Activated CD8-positive, alpha-beta memory T cell treated with anti-CD3 and anti-CD28 coated beads, Interleukin-2, amount 50 U/mL, for 24 hours (primary cell): Measurements from ENCODE around the gene HSPB2.
"Not testable (repeated sequence)": the region's sequence is repeated elsewhere in the genome, so short reads cannot be mapped to it uniquely, and the experiment has no call there.

Source experiments
- DNase-seq: peaks from one replicate; pipeline ENCODE4 v3.0.0-alpha.2; 2020; ENCODE audit errors: extremely low read depth

HSPB2 gene, protein sequence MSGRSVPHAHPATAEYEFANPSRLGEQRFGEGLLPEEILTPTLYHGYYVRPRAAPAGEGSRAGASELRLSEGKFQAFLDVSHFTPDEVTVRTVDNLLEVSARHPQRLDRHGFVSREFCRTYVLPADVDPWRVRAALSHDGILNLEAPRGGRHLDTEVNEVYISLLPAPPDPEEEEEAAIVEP

DNA sequence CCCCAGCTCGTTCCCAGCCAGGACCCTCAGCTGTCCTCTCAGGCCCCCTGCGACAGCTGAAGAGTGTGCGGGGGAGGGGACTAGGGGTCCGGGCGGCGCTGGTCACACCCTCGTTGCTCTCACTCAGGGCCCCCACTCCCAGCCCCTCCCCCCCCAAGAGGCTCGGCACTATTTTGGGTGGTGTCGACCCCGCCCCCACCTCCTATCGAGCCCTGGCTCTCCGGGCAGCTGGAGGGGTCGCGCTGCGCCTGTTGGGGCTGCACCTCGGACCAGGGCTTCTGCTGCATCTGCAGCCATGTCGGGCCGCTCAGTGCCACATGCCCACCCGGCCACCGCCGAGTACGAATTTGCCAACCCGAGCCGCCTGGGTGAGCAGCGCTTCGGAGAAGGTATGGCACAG is at the start of gene HSPB2:
Gene HSPB2 (plus strand): TSS at position 200 of the 400 bp plus-strand sequence. CDS start 96 bp downstream, at position 296.
- DNase-seq: no peak

DNA sequence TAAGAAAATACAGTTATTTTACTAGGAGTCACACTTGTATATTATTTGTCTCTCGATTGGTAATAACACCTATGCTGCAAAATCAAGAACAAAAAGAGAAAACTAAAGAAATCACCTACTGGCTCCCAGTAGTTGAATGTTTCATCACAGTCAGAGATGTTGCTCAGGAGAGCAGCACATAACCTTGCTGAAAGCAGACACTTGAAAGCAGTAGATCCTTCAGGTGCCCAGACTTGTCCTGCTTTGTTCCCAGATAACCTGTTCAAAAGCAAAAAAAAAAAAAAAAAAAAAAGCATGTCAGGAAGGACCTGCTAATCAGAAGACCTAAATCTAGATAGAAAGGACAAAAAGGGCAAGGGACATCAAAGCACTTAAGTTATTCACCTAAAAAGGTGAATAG is 42.4 kb upstream of the HSPB2 start:
- no peak for DNase-seq

DNA sequence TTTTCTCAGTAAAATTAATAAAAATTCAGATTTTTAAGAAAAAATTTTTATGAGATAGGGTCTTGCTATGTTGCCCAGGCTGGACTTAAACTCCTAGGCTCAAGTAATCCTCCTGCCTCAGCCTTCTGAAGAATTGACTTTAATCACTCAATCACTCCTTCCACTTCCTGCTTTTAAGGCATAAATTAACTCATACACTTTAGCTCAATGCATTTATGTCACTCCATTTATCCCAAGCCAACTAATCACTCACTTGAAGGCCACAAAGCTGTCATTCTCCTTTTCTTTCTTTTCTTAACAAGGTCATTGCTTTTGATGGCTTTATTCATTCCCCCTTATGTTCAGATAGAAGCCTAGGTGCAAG is 42.0 kb upstream of the HSPB2 start:
- DNase-seq: no peak

DNA sequence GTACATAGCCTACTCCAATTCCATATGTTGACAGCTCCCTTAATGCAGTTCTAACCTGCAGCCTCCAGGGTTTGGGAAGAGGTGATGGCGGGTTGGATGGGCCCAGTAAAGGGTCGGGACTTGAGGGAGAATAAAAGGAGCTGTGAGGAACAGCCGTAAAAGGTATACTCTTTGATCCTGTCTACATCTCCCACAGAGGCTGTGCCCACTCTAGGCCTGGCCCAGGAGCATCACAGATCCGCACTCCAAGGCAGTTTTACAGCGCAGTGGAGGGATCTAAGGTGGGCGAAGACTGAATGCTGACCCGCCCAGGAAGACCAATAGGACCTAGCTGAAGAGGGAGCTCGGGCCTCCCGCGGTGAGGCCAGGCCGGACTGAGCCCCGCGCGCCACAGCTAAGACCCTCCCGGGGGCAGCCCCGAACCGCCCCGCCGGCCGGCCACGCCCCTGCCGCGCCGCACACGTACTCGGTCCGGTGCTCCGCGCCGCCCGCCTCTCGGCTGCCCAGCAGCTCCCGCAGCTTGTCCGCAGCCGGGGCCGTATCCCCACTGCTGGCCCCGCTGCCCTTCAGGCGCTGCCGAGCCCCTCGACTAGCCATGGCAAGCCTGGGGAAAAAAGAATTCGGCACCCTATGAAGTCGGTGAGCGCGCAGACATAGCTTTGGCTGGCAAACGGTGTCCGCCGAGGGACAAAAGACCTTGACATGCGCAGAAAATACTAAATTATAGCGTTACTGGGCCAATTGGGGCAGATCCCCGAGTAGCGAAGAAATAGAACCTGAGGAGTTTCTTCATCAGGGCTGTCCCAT is 41.4 kb upstream of the HSPB2 start, which contains the start of gene ALG9:
Gene ALG9 (minus strand): TSS at position 696 of the 807 bp plus-strand sequence. CDS start 99 bp downstream, at position 597.
- DNase-seq: peak; percentile 67

DNA sequence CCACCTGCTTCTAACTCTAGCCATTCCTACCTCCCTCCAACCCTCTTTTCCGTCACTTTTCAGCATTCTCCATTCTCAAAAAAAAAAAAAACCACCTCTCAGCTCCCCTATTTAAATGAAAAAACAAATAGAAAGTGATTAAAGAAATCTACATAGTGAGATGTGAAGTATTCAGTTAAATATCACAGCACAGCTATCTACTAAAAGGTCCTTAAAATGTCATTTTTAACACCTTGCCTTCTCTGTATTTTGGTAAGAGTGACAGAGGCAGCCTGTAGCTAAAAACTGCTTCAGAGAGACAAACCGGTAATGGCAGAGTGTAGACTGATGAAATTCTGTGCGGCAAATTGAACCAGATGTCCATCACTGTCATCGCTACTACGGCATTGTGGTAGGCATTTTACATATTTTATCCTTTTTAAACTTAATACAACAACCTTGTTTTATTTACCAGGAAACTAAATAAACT is 40.8 kb upstream of the HSPB2 start:
- no peak for DNase-seq

DNA sequence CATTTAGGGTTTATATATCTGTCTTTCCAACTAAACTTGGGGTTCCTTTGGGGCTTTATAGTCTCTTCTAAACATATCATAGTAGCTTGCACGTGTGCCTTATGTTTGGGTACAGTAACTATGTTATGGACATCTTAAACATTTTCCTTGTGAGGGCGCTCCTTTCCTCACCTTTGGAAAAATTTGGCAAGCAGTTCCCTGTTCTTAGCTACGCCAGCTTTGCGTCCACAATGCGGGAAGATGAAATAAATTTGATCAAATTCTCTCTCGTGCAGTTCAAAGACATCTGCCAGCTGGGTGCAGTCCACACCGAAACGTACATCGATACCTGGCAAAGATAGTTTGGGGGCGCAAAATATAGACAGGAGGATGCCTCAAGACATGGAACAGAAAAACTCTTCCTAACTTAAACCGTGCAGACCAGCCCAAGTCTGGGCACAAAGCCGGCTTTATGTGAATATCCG is 34.1 kb upstream of the HSPB2 start:
- DNase-seq: no peak

DNA sequence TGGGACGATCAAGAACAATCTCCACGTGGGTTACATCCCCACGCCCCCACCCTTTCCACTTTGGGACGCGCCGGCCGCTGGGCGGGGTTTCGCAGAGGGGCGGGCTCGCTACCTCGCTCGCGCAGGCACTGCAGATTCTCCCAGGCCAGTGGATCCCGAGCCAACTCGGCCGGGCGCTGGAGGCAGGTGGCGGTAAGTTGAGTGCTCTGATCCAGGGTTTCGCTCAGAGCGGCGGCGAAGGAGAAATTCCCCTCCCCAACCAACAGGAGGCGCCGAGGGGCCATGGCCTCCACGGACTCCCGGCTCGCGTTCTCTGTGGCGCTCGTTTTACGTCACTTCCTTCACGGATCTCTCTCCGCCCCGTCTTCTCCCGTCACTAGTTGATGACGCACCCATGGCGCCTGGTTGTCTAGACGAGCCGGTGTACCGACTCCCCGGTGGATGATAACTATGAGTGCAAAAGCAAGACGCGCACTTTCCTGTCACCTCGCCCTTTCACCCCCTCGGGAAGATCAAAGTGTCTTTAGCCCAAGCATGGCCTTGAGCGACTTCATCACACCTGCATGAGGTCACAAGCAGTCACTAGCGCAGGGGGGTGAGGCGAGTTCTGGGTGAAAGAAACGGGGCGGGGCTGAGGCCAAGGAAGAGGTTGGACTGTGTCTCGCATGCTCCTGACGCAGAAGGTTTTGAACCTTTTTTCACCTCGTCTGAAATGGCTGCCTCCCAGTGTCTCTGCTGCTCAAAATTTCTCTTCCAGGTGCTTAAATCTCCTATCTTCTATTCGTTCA is 33.5 kb upstream of the HSPB2 start, which contains the start of the genes CFAP68 and FDXACB1:
Gene CFAP68 (plus strand): TSS at position 693 of the 788 bp plus-strand sequence. CDS start 20 bp downstream, at position 713.
Gene FDXACB1 (minus strand): TSS at position 317 of the 788 bp plus-strand sequence. CDS start 33 bp downstream, at position 284.
- DNase-seq: peak; percentile 88

DNA sequence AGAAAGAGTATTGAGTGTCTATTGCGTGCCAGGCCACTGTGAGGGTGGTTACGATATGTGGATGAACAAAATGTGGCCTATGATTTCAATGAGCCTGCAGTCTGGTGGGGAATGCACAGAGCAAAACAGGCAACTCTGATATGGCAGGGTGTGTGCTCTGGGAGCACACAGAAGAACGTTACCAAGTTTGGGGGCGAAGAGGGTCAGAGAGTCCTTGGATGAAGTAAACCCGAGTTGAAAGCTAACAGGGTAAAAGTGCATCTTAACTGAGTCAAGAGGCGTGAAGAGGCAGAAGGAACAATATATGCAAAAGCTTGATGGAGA is 32.9 kb upstream of the HSPB2 start:
- DNase-seq: no peak

DNA sequence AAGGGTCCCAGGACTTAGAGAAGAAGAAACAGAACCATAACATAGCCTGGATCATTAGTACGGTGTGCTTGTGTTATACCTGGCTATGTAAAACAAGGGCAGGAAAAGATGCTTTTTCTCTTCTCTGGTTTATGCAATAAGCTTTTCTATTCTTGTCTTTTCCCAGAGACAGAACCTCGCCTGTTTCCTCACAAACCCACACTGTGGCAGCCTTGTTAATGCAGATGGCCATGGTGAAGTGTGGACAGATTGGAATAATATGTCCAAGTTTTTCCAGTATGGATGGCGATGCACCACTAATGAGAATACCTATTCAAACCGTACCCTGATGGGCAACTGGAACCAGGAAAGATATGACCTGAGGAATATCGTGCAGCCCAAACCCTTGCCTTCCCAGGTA is 30.3 kb upstream of the HSPB2 start:
- no peak for DNase-seq

DNA sequence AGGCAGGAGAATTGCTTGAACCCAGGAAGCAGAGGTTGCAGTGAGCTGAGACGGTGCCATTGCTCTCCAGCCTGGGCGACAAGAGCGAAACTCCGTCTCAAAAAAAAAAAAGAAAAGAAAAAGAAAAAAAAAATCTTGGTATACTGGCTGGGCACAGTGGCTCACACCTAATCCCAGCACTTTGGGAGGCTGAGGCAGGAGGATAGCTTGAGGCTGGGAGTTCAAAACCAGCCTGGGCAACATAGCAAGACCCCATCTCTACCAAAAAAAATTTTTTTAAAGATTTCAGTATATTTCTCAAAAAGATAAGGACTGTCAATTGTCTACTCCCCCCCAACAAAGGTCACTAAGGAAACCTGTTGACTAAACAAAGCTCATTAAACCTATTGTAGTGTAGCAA is 27.5 kb upstream of the HSPB2 start:
- not testable (repeated sequence) for DNase-seq

DNA sequence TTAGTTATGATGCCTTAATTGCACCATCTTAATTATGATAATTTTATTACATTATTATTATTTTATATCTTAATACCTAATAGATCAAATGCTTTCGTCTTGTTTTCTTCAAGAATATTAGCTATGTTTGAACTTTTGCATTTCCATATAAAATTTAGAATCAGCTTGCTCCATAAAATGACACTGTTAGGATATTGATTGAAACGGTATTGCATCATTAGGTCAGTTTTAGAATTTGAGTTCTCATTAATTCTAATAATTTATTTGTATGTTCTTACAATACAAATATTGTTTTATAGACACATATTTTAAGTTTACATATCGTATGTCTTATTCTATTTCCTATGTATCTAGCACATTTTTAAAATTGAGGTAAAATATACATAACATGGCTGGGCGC is 26.5 kb upstream of the HSPB2 start:
- no peak for DNase-seq

DNA sequence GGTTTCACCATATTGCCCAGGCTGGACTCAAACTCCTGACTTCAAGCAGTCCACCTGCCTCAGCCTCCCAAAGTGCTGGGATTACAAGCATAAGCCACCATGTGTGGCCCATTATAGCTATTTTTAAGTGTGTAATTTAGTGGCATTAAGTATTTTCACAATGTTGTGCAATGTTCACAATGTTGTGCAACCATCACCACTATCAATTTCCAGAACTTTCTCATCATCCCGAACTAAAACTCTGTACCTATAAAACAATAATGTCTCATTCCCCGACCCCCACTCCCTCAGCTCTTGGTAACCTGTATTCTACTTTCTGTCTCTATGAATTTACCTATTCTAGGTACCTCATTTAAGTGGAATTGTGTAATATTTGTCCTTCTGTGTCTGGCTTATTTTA is 25.7 kb upstream of the HSPB2 start:
- DNase-seq: no peak

DNA sequence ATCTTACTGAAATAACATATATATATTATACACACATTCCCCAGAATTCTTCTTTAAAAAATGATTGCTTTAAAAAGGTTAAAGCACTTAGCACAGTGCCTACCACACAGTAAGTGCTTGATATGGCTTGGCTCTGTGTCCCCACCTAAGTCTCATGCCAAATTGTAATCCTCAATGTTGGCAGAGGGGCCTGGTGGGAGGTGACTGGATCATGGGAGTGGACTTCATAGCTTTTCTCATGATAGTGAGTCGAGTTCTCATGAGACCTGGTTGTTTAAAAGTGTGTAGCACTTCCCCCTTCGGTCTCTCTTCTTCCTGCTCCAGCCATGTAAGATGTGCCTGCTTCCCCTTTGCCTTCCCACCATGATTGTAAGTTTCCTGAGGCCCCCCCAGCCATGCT is 7.1 kb upstream of the HSPB2 start:
- DNase-seq: no peak

DNA sequence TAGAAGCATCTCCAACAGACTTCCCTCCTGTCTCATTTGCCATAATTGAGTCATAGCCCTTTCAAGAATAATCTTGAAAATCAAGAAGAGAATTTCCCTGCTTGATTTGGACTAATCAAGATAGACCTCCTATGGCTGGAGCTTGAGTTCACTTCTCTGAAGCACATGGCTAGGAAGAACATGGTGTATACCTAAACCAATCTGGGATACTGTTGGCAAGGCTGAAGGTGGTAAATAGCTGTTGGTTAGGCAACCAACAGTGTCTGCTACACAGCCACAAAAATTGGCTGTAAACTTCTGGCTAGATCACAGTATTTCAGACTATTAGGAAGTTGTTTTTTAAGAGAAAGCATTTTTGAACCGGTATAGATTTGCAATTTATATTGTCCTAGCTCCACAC is 5.9 kb upstream of the HSPB2 start:
- DNase-seq: no peak

DNA sequence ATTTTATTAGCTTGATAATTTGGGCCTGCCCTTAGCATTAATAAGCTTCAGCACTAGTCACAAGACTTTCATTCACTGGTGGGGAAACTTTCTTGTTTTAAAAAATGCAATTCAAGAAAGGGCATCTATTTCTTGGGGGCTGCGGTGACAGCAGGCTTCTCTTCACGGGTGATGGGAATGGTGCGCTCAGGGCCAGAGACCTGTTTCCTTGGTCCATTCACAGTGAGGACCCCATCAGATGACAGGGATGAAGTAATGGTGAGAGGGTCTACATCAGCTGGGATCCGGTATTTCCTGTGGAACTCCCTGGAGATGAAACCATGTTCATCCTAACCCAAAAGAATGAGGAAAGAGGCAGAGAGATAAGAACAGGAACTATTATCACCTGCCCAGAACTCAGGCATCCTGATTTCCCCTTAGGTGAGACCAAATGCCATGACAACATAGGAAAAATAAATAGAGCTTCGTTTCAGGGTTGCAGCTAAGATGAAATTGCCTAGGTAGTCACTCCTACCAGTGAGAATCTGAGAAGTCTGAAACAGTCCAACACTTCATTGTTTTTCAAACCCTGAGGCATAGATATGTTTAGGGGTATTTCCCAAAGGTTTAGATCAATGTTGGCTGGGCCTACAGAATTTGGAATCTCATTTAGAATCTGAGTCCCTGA is 3.8 kb upstream of the HSPB2 start:
- no peak for DNase-seq

DNA sequence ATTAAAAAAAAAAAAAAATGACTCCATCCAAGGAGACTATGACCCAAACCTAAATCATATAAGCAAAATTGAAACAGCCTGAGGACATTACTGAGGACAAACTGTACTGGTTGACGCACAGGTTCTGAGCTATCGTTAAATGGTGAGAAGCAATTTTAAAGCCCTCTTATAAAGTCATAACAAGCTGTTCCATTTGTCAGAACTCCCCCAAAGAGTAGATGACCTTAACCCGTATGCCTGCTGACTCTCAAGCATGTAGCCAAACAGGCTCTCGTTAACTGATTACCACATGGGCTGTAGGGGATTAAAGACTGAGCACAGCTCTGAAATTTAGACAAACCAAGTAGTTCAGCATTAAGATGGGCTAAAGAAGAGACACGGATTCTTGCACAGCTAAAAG is 3.2 kb upstream of the HSPB2 start:
- DNase-seq: no peak

DNA sequence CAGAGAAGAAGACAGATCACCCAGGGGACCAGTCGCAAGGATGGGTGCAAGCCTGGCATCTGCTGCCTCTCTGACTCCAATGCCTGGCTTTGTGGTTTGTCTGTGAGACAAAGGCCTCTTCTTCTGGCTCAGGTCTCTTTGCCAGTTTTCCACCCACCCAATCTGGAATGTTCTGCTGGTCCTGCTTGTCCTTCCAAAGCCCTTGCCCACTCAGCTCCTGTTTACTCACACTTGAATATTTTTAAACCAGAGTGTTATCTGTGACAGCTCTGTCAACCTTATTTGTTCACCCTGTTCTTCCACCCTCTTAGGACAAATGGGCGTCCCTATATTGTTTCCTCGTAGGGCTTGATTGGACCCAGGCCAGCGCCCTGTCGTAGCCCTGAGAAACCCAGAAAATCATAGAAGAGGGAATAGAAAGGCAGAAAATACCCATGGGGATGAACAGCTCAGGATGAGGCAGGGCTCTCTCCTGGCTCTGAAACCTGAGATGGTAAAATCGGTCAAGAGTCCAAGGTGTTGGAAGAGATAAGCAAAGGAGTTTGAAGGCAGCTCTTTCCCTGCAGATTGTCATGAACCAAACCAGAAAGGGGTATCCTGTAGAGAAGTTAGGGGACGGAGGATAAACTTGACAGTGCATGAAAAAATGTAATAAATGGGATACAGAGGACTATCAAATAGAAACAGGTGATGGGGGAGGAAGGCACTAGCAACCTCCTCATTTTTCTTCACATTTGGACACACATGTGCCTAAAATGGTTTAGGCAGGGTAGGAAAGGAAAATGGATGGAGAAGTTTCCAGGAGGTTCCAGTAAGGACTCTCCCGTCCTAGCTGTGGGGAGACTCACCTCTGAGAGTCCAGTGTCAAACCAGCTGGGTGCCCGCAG is 1.6 kb upstream of the HSPB2 start:
- no peak for DNase-seq

DNA sequence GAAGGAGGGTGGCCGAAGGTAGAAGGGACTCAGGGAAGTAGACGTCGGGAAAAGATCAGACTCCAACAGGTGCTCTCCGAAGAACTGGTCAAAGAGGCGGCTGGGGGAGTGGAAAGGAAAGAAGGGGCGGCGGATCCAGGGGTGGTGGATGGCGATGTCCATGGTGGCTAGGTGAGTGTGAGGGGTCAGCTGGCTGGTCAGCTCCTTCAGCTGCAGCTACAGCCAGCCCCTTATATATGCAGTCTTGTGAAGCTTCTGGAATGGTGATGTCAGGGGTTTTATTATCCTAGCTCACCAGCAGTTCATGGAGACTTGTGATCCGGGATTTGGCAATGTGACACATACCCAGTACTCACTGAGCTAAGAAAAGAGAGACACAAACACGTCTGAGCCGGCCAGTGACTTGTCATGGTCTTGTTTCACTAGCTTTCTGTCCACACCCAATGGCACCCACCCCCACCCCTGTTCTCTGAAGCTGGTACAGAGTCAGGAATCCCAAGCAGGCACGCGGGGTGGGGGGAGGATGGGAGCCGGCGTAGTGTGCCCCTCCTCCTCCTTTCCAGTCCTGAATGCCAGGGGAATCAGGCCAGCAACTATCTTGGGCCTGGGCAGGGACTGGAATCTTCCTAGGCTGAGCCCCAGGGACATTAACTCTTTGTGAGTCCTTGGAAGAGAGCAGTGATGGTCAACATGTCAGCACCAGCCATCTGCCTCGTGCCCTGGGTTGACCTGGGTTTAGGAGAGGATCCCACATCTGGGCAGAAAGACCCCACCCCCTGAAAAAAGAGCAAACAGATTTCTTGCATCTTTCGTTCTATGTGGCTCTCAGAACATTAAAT is 752 bp upstream of the HSPB2 start, which contains the start of gene CRYAB:
Gene CRYAB (minus strand): TSS at position 208 of the 839 bp plus-strand sequence. CDS start 46 bp downstream, at position 162.
- no peak for DNase-seq

DNA sequence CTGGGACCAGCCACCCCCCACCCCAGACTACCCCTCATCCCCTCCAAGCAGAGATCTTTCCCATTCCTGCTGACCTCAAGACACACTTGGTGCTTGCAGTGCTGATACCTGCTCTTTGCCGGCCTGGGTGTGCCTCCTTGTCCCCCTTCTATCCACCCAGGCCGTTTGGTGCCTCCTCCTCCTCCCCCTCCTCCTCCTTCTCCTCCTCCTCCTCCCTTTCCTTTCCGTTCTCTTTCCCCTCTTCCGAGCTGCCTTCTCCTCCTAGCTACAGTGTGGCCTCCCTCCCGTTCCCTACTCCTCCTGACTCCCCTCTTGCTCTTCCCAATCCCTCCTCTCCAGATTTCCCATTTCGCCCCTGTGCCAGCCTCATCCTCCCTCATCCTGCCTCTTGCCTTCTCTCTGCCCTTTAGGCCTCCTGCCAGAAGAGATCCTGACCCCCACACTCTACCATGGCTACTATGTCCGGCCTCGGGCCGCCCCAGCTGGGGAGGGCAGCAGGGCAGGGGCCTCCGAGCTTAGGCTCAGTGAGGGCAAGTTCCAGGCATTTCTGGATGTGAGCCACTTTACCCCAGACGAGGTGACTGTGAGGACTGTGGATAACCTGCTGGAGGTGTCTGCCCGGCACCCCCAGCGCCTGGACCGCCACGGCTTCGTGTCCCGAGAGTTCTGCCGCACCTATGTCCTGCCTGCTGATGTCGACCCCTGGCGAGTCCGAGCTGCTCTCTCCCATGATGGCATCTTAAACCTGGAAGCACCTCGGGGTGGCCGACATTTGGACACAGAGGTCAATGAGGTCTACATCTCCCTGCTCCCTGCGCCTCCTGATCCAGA is 712 bp downstream of the HSPB2 start:
- DNase-seq: no peak
